A549 (cell line): Measurements from ENCODE around the gene TTC7B. TPM values are rescaled to one million over a fixed set of nuclear protein-coding genes. Genes with fewer than 3 reads are reported as not detected.
"Not testable (repeated sequence)": the region's sequence is repeated elsewhere in the genome, so short reads cannot be mapped to it uniquely, and the experiment has no call there.

Source experiments
- ATAC-seq, 2 experiments: fragments of 200-7000 bp in 1 of 2; fragments of >200 bp in 1 of 2; cut with Nextera tagmentation in 1 of 2; cut with Tn5 transposase in 1 of 2; 3 replicates each; pipeline versions ENCODE4 v1.8.0 to v1.9.1; 2018 to 2020; ENCODE audit warnings: mild to moderate bottlenecking in 1 of 2, moderate library complexity in 1 of 2
- CTCF ChIA-PET: fragments of 300-600 bp; sonication (Branson Sonifier 250); formaldehyde crosslinking; extraction: SDS; loops from one replicate; lab custom pipeline; 2021; ENCODE audit warnings: antibody characterized with exemption, inconsistent platforms; lab: Yijun Ruan, JAX
- POLR2A ChIA-PET: fragments of 350-600 bp; formaldehyde crosslinking; extraction: SDS; loops from one replicate; lab custom pipeline; 2021; ENCODE audit warnings: antibody characterized with exemption, inconsistent platforms; lab: Yijun Ruan, JAX
- DNase-seq, 2 experiments: peaks; one replicate each; pipeline versions ENCODE4 v3.0.0 to v3.0.0-alpha.2; 2011 to 2016; ENCODE audit warnings: low read depth in 1 of 2, low spot score in 1 of 2
- FAIRE-seq: peaks from 2 replicates; lab custom pipeline; 2011; peaks lifted over from hg19 to GRCh38; lab: Jason Lieb, UNC
- H3K27ac ChIP-seq, 2 experiments: fragments of >200 bp; sonication (Bioruptor Twin); formaldehyde crosslinking; 3 replicates each; pipeline ENCODE4 v1.5.1; 2016 to 2017
- H3K4me1 ChIP-seq: fragments of >200 bp; sonication (Bioruptor Twin); formaldehyde crosslinking; 3 replicates; pipeline ENCODE4 v1.6.1; 2016
- H3K4me2 ChIP-seq: fragments of >200 bp; sonication (Bioruptor Twin); formaldehyde crosslinking; 3 replicates; pipeline ENCODE4 v1.6.1; 2016
- H3K4me3 ChIP-seq: fragments of >200 bp; sonication (Bioruptor Twin); formaldehyde crosslinking; 3 replicates; pipeline ENCODE4 v1.5.1; 2016
- H3K9me3 ChIP-seq: fragments of >200 bp; sonication (Bioruptor Twin); formaldehyde crosslinking; 3 replicates; pipeline ENCODE4 v1.6.1; 2016
- CHD2 ChIP-seq: fragments of 150-350 bp; IDR thresholded peaks from 2 replicates; pipeline ENCODE4 v1.6.1; 2014; ENCODE audit warnings: low read length; ENCODE audit not compliant: partially characterized antibody
- CHD4 ChIP-seq: fragments of 200-600 bp; sonication (generic); IDR thresholded peaks from 2 replicates; pipeline ENCODE4 v1.6.1; 2016; ENCODE audit warnings: antibody characterized with exemption, mild to moderate bottlenecking, borderline replicate concordance
- EHMT2 ChIP-seq: fragments of 200-600 bp; sonication (generic); IDR thresholded peaks from 2 replicates; pipeline ENCODE4 v1.6.1; 2016; ENCODE audit warnings: antibody characterized with exemption, low read depth, mild to moderate bottlenecking, moderate library complexity
- ESRRA ChIP-seq: fragments of 150-350 bp; IDR thresholded peaks from 2 replicates; pipeline ENCODE4 v1.6.1; 2014; ENCODE audit warnings: mild to moderate bottlenecking, low read length, borderline replicate concordance
- FOSB ChIP-seq: fragments of 250-450 bp; sonication (Bioruptor Pico); IDR thresholded peaks from 2 replicates; pipeline ENCODE4 v1.5.0; 2020; ENCODE audit warnings: mild to moderate bottlenecking, moderate library complexity
- HES2 ChIP-seq: fragments of >200 bp; sonication (Bioruptor Twin); formaldehyde crosslinking; IDR thresholded peaks from 2 replicates; pipeline ENCODE4 v1.6.1; 2016
- KDM1A ChIP-seq: fragments of 200-600 bp; sonication (generic); IDR thresholded peaks from 2 replicates; pipeline ENCODE4 v1.6.1; 2016; ENCODE audit warnings: low read depth, mild to moderate bottlenecking
- MAZ ChIP-seq: fragments of 150-350 bp; IDR thresholded peaks from 2 replicates; pipeline ENCODE4 v1.6.1; 2014; ENCODE audit warnings: antibody characterized with exemption, low read depth, low read length, borderline replicate concordance
- NFE2L2 ChIP-seq: fragments of 150-350 bp; conservative IDR thresholded peaks from 2 replicates; pipeline ENCODE4 v1.6.1; 2014; ENCODE audit warnings: low read length
- PHF8 ChIP-seq: fragments of 200-600 bp; sonication (generic); IDR thresholded peaks from 2 replicates; pipeline ENCODE4 v1.6.1; 2016; ENCODE audit warnings: low read depth, mild to moderate bottlenecking, antibody characterized with exemption, moderate library complexity, borderline replicate concordance
- RCOR1 ChIP-seq: fragments of 150-350 bp; IDR thresholded peaks from 2 replicates; pipeline ENCODE4 v1.6.1; 2014; ENCODE audit warnings: antibody characterized with exemption, low read length, low read depth
- ZSCAN20 ChIP-seq: fragments of 250-450 bp; sonication (Bioruptor Pico); IDR thresholded peaks from 2 replicates; pipeline ENCODE4 v1.8.0; 2022; ENCODE audit warnings: mild to moderate bottlenecking, moderate library complexity
- WGBS: methylation state at CpG from one replicate; pipeline ENCODE4 v1.1.6; 2017; ENCODE audit errors: missing lambda C conversion rate; 5-methylcytosine and 5-hydroxymethylcytosine counted together
- polyA plus RNA-seq, 4 experiments: library from polyadenylated mRNA; depleted of rRNA in 3 of 4; stranded (reverse); fragments of >200 nt; fragmentation: RNase III in 1 of 4; extraction: RNeasy Plus Mini Kit Qiagen cat#74134 plus additional on column Dnase treatment in 1 of 4; gene quantifications; 2 replicates in 3 of 4; 3 replicates in 1 of 4; pipeline ENCODE4 v1.2.3, GENCODE V29; 2011 to 2017
- TF ChIP-seq, protein P1 (sequence below): fragments of 250-450 bp; sonication (Bioruptor Pico); IDR thresholded peaks from 2 replicates; pipeline ENCODE4 v1.5.0; 2021; ENCODE audit warnings: mild to moderate bottlenecking, moderate library complexity, borderline replicate concordance
- TF ChIP-seq, protein P2 (sequence below): fragments of 200-600 bp; sonication (generic); IDR thresholded peaks from 2 replicates; pipeline ENCODE4 v1.6.1; 2016; ENCODE audit warnings: antibody characterized with exemption, mild to moderate bottlenecking, moderate library complexity

The TTC7B gene
- polyA plus RNA-seq, 2 of the 4 experiments (the other 2 are of a cell fraction) = 16.6 to 28.0 TPM

DNA sequence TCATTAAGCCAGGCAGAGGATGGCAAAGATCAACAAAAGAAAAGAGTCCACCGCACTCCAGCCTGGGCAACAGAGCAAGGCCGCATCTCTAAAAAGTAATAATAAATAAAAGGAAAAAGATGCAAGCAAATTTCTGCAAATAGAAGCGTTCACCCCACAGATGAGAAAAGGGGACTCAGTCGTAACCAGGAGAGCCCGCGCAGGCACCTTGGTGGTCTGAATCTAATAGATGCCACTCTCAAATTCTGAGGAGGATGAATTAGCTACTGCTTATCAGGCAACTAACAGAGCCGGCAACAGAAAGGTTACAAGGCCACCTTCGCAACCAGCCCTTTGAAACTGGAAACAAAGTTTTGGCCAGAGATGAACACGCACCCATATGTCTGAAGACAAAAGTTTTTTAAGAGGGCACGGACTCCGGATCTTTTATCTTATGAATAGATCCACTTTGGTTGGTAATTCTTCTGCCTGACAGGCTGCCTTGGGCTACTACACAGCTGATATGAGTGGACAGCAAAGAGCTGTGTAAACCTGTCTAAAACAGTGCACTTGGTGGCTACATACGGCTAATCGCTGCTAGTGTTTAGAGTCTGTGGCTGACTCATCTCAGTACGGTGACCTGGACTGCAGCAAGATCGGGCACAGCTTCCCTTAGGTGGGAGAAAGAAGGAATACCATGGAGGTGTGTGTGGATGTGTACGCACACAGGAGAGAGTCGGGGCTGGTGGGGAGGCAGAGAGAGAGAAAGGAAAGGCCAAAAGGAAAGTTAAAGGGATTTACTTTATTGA is 32.9 kb upstream of the TTC7B start (continued):
- TF ChIP-seq, protein P1, sequence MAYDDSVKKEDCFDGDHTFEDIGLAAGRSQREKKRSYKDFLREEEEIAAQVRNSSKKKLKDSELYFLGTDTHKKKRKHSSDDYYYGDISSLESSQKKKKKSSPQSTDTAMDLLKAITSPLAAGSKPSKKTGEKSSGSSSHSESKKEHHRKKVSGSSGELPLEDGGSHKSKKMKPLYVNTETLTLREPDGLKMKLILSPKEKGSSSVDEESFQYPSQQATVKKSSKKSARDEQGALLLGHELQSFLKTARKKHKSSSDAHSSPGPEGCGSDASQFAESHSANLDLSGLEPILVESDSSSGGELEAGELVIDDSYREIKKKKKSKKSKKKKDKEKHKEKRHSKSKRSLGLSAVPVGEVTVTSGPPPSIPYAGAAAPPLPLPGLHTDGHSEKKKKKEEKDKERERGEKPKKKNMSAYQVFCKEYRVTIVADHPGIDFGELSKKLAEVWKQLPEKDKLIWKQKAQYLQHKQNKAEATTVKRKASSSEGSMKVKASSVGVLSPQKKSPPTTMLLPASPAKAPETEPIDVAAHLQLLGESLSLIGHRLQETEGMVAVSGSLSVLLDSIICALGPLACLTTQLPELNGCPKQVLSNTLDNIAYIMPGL (CRISPR knock-in tag) = no peak
- no peak for TF ChIP-seq ZSCAN20 (CRISPR knock-in tag)

DNA sequence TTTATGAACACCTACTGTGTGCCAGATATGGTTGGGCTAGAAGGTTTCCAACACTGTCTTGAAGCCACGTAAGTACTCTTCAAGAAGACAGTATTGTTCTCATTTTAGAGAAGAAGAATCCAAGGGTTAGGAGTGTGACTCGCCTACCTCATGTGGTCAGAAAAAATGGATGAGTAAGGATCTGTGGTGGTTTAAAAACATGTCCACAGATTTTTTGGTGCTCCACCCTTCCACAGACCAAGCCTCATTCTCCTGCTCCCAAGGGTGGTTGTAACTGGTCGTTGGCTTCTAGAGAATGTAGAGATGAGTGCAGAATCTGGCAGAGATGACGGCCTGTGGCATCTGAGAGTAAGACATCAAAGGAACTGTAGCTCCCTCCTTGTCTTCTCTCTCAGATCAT is 30.3 kb upstream of the TTC7B start:
- no peaks in the 10 kb centered on the region for H3K9me3 ChIP-seq
- ATAC-seq (no peak), DNase-seq (no peak), FAIRE-seq (no peak)
- TF ChIP-seq RCOR1 (no peak), MAZ (no peak)
- no peak overlapping the region for H3K4me2 ChIP-seq
- peaks cover 3% of the 10 kb centered on the region; the same call in 1 of the 3 replicates for H3K4me1 ChIP-seq
- 57% methylated on average over 4 of the region's 4 CpGs for WGBS
- ChIA-PET CTCF (interaction anchor here (0.8 to 1.4 kb wide), 4 partner anchors 9 to 88 kb away, joined by 3 to 4 read pairs (median 3); no protein-coding TSS in a partner anchor), POLR2A (no interaction called here)
- no peak overlapping the region for H3K4me3 ChIP-seq
- no peak overlapping the region for H3K27ac ChIP-seq

GRCh38 chr14:90844321-90844720 is 28.1 kb upstream of the TTC7B start:
- WGBS = 24% methylated on average over 3 of the region's 3 CpGs
- FAIRE-seq (no peak), ATAC-seq (no peak), DNase-seq (no peak)
- no peaks in the 10 kb centered on the region for H3K4me1 ChIP-seq
- H3K4me2 ChIP-seq = no peak overlapping the region
- no peak for TF ChIP-seq HES2
- TF ChIP-seq FOSB (CRISPR knock-in tag) = no peak
- H3K27ac ChIP-seq = no peak overlapping the region
- H3K4me3 ChIP-seq = no peak overlapping the region
- H3K9me3 ChIP-seq = no peaks in the 10 kb centered on the region; the same call in 2 of the 3 replicates
- ChIA-PET CTCF (interaction anchor here (0.6 kb wide), 1 partner anchor 138 kb away, joined by 3 read pairs; no protein-coding TSS in a partner anchor), POLR2A (no interaction called here)

DNA sequence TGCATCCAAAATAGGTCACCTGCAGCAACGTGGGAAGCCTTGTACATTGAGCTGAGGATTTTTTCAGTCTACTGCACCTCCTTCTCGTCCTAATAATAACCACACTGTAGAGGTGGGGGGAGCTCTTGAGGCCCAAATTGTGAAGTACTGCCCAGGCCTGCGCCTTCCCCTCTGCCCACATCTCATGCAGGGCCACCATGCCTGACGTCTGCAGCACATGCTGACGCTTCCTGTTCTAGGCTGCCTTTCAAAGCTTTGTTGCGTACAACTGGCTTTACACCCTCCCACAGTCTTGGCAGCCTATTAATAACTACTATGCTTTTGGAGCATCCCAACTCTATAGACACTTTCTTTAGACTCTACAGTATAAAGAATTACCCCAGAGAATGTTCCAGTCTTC is 26.5 kb upstream of the TTC7B start:
- Histone ChIP-seq H3K4me1 (no peaks in the 10 kb centered on the region), H3K27ac (no peak overlapping the region), H3K4me3 (no peak overlapping the region), H3K4me2 (no peak overlapping the region)
- DNase-seq (no peak), ATAC-seq (no peak), FAIRE-seq (no peak)
- WGBS = 56% methylated on average over 6 of the region's 6 CpGs
- POLR2A ChIA-PET = no interaction called here
- CTCF ChIA-PET = interaction anchor here (1.2 to 1.4 kb wide), 2 partner anchors 26 to 60 kb away, joined by 3 read pairs; no protein-coding TSS in a partner anchor
- TF ChIP-seq PHF8 (no peak), CHD4 (no peak), NFE2L2 (no peak), CHD2 (no peak), ZSCAN20 (CRISPR knock-in tag) (no peak), EHMT2 (no peak), KDM1A (no peak), ESRRA (no peak)
- TF ChIP-seq, protein P2, sequence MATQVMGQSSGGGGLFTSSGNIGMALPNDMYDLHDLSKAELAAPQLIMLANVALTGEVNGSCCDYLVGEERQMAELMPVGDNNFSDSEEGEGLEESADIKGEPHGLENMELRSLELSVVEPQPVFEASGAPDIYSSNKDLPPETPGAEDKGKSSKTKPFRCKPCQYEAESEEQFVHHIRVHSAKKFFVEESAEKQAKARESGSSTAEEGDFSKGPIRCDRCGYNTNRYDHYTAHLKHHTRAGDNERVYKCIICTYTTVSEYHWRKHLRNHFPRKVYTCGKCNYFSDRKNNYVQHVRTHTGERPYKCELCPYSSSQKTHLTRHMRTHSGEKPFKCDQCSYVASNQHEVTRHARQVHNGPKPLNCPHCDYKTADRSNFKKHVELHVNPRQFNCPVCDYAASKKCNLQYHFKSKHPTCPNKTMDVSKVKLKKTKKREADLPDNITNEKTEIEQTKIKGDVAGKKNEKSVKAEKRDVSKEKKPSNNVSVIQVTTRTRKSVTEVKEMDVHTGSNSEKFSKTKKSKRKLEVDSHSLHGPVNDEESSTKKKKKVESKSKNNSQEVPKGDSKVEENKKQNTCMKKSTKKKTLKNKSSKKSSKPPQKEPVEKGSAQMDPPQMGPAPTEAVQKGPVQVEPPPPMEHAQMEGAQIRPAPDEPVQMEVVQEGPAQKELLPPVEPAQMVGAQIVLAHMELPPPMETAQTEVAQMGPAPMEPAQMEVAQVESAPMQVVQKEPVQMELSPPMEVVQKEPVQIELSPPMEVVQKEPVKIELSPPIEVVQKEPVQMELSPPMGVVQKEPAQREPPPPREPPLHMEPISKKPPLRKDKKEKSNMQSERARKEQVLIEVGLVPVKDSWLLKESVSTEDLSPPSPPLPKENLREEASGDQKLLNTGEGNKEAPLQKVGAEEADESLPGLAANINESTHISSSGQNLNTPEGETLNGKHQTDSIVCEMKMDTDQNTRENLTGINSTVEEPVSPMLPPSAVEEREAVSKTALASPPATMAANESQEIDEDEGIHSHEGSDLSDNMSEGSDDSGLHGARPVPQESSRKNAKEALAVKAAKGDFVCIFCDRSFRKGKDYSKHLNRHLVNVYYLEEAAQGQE = no peak
- TF ChIP-seq, all 56 proteins: peak for 0
- no peaks in the 10 kb centered on the region; the same call in 2 of the 3 replicates for H3K9me3 ChIP-seq

DNA sequence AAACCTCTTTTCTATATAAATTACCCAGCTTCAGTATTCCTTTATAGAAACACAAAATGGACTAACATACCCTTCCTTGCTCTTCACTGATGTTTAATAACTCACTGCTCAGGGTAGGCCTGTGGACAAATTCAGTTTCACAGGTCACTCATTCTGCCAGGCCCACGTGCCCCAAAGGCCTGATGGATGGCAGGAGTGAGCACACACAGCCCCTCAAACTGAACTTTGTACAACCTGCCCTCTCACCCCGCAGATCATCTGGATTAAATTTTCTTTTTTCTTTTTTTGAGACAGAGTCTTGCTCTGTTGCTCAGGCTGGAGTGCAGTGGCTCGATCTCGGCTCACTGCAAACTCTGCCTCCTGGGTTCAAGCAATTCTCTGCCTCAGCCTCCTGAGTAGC is 24.4 kb upstream of the TTC7B start:
- WGBS = 66% methylated on average over 4 of the region's 4 CpGs
- H3K4me1 ChIP-seq, ATAC-seq, H3K4me2 ChIP-seq, H3K27ac ChIP-seq, H3K4me3 ChIP-seq, POLR2A ChIA-PET, FAIRE-seq, H3K9me3 ChIP-seq, CTCF ChIA-PET, DNase-seq: not testable (repeated sequence)
